SH-SY5Y (cell line): ENCODE data around the gene ZBTB16.

Experiments used
- GATA2 ChIP-seq: IDR thresholded peaks from 2 replicates; pipeline ENCODE4 v1.6.1; 2011; ENCODE audit warnings: mild to moderate bottlenecking, low read depth, low read length
- GATA3 ChIP-seq: IDR thresholded peaks from 2 replicates; pipeline ENCODE4 v1.6.1; 2011; ENCODE audit warnings: low read depth, mild to moderate bottlenecking, low read length, moderate library complexity

DNA sequence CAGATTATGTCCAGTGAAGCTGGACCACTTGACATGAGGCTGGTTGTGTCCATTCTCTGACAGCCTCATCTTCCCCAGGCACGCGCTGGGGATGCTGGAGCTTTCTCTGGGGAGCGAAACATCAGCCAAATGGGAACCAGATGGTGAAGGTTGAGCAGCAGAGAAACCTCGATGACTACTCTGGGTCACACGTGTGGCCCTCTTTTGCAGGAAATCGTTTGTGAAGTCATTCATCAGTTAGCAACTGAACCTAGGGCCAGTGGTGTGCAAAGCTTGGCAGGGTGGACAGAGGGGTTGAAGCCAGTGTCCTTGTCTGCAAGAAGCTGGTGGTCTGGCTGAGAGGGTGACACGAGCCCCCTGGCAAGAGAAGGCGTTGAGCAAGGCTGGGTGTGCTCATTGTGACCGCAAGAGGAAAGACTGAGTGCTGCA, 109.8 kb downstream of the ZBTB16 start:
- TF ChIP-seq GATA3, result no peak
- no peak for TF ChIP-seq GATA2
